Ishikawa (cell line): ENCODE results near the gene HYOU1.
A peak's percentile ranks its signal among the peaks of the same experiment; 100 is the strongest.

Experiments
- CEBPB ChIP-seq: IDR thresholded peaks from 2 replicates; pipeline ENCODE4 v1.6.1; 2012
- CREB1 ChIP-seq: IDR thresholded peaks from 2 replicates; pipeline ENCODE4 v1.6.1; 2012; ENCODE audit warnings: low read depth
- EGR1 ChIP-seq: IDR thresholded peaks from 2 replicates; pipeline ENCODE4 v1.6.1; 2012
- EP300 ChIP-seq: IDR thresholded peaks from 2 replicates; pipeline ENCODE4 v1.6.1; 2012; ENCODE audit warnings: borderline replicate concordance
- FOXM1 ChIP-seq: IDR thresholded peaks from 2 replicates; pipeline ENCODE4 v1.6.1; 2012; ENCODE audit warnings: low read depth, borderline replicate concordance
- NFIC ChIP-seq: IDR thresholded peaks from 2 replicates; pipeline ENCODE4 v1.6.1; 2012
- RAD21 ChIP-seq: IDR thresholded peaks from 2 replicates; pipeline ENCODE4 v1.6.1; 2012; ENCODE audit warnings: low read depth
- TAF1 ChIP-seq: IDR thresholded peaks from 2 replicates; pipeline ENCODE4 v1.6.1; 2012; ENCODE audit warnings: low read depth, mild to moderate bottlenecking
- TCF12 ChIP-seq: IDR thresholded peaks from 2 replicates; pipeline ENCODE4 v1.6.1; 2012; ENCODE audit warnings: low read depth
- TEAD4 ChIP-seq: IDR thresholded peaks from 2 replicates; pipeline ENCODE4 v1.6.1; 2012
- YY1 ChIP-seq: IDR thresholded peaks from 2 replicates; pipeline ENCODE4 v1.6.1; 2012; ENCODE audit warnings: low read depth
- ZBTB7A ChIP-seq: IDR thresholded peaks from 2 replicates; pipeline ENCODE4 v1.6.1; 2012; ENCODE audit warnings: low read depth
- TF ChIP-seq, protein P1 (sequence below): IDR thresholded peaks from 2 replicates; pipeline ENCODE4 v1.6.1; 2012
- TF ChIP-seq, protein P2 (sequence below): IDR thresholded peaks from 2 replicates; pipeline ENCODE4 v1.6.1; 2012
- TF ChIP-seq, protein P3 (sequence below): IDR thresholded peaks from 2 replicates; pipeline ENCODE4 v1.6.1; 2012; ENCODE audit warnings: low read depth, mild to moderate bottlenecking

The HYOU1 gene

DNA sequence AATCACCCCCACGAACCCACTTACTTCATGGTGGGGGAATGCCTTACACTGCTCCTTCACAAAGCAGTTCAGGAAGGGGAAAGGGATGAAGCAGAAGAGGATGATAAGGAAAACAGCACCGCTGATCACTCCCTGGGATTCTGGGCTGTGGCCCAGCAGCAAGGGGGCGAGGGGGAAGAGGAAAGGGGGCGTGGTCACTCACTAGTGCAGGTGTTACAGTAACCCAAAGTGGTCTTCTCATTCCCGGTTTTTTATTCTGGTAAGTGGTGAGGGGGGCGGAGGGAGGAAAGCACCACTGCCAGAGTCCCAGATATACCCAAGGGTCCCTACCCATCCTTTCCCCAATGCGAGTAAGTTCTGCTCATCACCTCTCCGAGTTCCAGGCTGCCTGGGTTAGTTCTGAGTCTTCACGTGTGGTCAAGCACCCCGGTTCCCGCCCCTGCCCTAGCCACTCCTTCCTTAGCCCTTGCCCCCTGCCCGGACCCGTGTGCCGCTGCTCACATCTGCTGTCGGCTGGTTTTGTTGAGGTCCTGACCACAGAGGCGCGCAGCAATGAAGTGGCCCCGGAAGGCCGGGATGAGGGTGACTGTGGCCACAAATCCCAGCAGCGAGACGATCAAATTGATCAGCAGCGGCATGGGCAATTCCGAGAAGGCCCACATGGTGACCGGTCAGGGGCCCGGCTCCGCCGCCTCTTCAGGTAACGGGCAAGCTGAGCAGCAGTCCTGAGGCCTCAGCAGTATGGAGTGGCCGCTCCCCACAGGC, 44.2 kb upstream of the HYOU1 start:
- TF ChIP-seq CREB1 (no peak), TCF12 (no peak), CEBPB (no peak), TAF1 (no peak)
- TF ChIP-seq, protein P1, sequence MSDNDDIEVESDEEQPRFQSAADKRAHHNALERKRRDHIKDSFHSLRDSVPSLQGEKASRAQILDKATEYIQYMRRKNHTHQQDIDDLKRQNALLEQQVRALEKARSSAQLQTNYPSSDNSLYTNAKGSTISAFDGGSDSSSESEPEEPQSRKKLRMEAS: no peak

DNA sequence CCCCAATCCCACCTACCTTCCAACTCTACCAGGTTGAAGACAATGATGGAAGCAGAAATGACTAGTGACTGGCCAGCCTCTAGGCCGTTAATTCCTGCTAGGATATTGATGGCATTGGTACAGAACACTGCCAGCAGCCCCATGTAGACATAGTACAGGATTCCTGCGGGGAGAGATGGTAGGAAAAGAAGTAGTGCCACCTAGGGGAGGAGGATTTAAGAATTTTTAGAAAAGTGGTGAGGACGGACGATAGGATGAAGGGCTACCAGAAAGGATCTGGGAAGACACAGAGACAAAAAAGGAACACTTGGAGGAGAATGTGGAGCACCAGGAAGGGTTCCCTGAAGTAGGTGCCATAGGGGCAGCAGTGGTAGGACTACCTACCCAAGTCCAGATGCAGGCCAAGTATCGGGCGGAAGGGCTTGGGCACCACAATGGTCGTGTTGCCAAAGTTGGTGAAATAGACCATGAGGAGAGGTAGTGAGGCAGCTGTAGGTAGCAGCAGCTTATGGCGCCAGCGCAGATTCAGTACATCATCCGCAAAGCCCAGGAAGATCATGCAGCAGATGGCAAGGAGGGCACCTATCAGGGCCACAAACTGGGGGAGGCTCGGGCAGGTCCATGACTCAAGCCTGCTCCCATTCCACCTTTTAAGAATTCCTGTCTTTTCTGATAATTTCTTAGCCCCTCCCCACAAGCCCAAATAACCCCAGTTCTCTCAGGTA, 43.4 kb upstream of the HYOU1 start:
- TF ChIP-seq RAD21: 0 out of 2 replicates have a peak, but pooled peaks have one; percentile 28
- TF ChIP-seq FOXM1: no peak

DNA sequence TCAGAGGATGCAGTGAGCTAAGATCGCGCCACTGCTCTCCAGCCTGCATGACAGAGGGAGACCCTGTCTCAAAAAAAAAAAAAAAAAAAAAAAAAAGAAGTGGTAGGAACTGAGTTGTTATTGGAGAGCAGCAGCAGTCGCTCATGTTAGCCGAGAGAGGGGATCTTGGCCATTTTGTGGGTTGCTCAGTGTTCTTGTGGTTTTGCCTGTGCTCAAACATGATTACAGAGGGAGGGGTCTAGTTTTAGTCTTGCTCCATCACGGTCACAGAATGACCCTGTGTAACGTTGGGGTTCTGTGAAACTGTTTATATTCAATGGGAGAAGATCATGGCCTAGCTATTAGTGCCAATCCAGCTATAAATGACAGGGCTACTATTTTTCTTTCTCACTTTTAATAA, 42.7 kb upstream of the HYOU1 start:
- TF ChIP-seq, protein P2, sequence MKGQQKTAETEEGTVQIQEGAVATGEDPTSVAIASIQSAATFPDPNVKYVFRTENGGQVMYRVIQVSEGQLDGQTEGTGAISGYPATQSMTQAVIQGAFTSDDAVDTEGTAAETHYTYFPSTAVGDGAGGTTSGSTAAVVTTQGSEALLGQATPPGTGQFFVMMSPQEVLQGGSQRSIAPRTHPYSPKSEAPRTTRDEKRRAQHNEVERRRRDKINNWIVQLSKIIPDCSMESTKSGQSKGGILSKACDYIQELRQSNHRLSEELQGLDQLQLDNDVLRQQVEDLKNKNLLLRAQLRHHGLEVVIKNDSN: no peak
- TF ChIP-seq TEAD4: no peak
- TF ChIP-seq TCF12: no peak
- no peak for TF ChIP-seq RAD21
- TF ChIP-seq TAF1: no peak

DNA sequence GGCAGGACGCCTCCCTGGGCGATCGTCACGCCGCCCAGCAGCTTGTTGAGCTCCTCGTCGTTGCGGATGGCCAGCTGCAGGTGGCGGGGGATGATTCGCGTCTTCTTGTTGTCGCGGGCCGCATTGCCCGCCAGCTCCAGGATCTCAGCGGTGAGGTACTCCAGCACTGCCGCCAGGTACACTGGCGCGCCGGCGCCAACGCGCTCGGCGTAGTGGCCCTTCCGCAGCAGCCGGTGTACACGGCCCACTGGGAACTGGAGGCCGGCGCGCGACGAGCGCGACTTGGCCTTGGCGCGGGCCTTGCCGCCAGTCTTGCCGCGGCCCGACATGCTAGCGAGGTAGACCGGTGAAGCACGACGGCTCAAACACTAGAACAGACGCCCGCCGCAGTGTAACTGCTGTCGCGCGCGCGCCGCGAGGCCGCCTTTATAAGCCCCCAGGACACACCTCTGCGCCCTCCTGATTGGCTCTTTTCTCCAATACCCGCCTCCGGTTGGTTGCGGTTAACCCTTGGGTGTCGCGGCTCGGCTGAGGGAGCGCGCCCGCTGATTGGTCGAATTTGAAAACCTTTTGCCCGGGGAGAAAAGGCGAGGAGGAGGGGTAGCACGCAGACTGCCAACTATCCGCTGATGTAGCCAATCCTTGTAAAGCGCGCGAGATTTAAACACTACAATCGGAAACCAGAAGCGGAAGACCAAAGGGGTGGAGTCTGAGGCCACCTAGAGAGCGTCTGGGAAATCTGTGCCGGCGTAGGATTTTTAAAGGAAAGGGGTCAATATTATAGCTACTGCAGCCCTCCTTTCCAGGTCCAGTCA, 38.3 kb upstream of the HYOU1 start:
- TF ChIP-seq FOXM1 (peak; percentile 97), RAD21 (no peak), EGR1 (0 out of 2 replicates have a peak, but pooled peaks have one; percentile 22), TAF1 (peak; percentile 99), TEAD4 (peak; percentile 33; the same call in 1 of the 2 replicates), NFIC (no peak), TCF12 (peak; percentile 85), EP300 (peak; percentile 54; the same call in 1 of the 2 replicates), CREB1 (peak; percentile 39; the same call in 1 of the 2 replicates), ZBTB7A (no peak), YY1 (peak; percentile 84), CEBPB (no peak)
- TF ChIP-seq, protein P3, sequence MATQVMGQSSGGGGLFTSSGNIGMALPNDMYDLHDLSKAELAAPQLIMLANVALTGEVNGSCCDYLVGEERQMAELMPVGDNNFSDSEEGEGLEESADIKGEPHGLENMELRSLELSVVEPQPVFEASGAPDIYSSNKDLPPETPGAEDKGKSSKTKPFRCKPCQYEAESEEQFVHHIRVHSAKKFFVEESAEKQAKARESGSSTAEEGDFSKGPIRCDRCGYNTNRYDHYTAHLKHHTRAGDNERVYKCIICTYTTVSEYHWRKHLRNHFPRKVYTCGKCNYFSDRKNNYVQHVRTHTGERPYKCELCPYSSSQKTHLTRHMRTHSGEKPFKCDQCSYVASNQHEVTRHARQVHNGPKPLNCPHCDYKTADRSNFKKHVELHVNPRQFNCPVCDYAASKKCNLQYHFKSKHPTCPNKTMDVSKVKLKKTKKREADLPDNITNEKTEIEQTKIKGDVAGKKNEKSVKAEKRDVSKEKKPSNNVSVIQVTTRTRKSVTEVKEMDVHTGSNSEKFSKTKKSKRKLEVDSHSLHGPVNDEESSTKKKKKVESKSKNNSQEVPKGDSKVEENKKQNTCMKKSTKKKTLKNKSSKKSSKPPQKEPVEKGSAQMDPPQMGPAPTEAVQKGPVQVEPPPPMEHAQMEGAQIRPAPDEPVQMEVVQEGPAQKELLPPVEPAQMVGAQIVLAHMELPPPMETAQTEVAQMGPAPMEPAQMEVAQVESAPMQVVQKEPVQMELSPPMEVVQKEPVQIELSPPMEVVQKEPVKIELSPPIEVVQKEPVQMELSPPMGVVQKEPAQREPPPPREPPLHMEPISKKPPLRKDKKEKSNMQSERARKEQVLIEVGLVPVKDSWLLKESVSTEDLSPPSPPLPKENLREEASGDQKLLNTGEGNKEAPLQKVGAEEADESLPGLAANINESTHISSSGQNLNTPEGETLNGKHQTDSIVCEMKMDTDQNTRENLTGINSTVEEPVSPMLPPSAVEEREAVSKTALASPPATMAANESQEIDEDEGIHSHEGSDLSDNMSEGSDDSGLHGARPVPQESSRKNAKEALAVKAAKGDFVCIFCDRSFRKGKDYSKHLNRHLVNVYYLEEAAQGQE: no peak
- TF ChIP-seq, protein P1: peak; percentile 93
- TF ChIP-seq, protein P2: peak; percentile 30; the same call in 1 of the 2 replicates

DNA sequence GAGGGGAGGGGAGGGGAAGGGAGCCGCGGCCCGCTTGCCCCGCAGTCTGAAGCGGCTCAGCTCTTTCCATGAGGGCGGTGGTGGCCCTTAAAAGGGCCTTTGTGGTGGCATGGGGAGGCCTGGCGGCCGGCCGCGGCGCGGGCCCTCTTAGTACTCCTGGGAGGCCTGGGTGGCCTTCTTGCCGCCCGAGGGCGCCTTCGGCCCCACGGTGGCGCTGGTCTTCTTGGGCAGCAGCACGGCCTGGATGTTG, 37.7 kb upstream of the HYOU1 start:
- TF ChIP-seq, protein P2: no peak
- TF ChIP-seq RAD21 (peak; percentile 34; the same call in 1 of the 2 replicates), EGR1 (no peak), CREB1 (no peak), TAF1 (no peak), ZBTB7A (no peak)

DNA sequence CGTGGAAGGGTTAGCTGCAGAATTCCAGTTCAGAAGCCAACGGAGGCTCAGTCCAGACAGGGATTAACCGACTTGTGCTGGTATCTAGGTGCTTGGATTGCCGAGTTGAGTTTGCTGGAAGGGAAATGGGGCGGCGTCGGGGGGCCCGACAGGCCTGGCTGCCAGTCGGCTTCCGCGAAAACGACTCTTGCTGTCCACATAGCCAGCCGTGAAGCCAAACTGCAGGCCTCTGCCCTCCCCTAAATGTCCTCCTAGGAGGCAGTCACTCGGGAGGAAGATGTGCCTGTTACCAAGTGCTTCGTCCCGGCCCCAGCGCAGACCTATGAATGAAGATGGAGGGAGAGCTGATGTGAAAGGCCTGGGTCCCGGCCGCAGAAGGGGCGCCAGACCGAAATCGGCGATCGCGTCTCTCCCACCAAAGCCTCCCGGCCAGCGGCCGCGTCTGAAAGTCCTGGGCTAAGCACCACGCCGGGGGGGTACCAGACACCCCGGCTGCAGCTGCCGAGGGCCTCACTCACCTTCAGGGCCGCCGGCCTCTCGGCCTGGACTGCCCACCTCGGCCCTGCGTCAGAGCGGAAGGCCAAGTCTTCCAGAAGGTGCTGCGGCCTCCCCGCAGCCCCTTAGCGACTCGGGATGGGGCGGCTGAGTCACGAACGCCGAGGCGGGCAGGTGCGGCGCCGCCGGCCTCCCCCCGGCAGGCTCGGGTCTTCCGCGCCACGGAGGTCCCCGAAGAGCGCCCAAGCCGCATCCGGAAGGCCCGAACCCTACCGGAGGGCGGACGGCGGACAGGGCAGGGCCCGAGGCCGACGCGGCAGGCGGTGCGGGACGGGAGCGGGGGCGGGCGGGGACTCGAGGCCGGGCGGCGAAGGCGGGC, 37.2 kb upstream of the HYOU1 start:
- TF ChIP-seq EGR1: no peak
- TF ChIP-seq TAF1: peak; percentile 36; the same call in 1 of the 2 replicates
